HCT116 (cell line): ENCODE measurements around the gene COG1.

Experiments
- ATF3 ChIP-seq: IDR thresholded peaks from 2 replicates; pipeline ENCODE4 v1.6.1; 2012
- CEBPB ChIP-seq: IDR thresholded peaks from 2 replicates; pipeline ENCODE4 v1.6.1; 2012; ENCODE audit warnings: low read depth
- ELF1 ChIP-seq: IDR thresholded peaks from 2 replicates; pipeline ENCODE4 v1.6.1; 2012; ENCODE audit warnings: low read depth, borderline replicate concordance
- EZH2 ChIP-seq: fragments of 200-600 bp; sonication (generic); IDR thresholded peaks from 2 replicates; pipeline ENCODE4 v1.6.1; 2017; ENCODE audit warnings: antibody characterized with exemption, mixed run types
- EZH2phosphoT487 ChIP-seq: fragments of 200-600 bp; IDR thresholded peaks from 2 replicates; pipeline ENCODE4 v1.6.1; 2018; ENCODE audit warnings: antibody characterized with exemption, borderline replicate concordance
- POLR2A ChIP-seq: IDR thresholded peaks from 2 replicates; pipeline ENCODE4 v1.7.0; 2011; ENCODE audit warnings: borderline replicate concordance; ENCODE audit not compliant: insufficient read depth, insufficient read length; ENCODE audit errors: extremely low read depth
- POLR2AphosphoS5 ChIP-seq: IDR thresholded peaks from 2 replicates; pipeline ENCODE4 v1.6.1; 2011; ENCODE audit warnings: mild to moderate bottlenecking, low read depth, low read length, moderate library complexity
- RAD21 ChIP-seq: IDR thresholded peaks from 2 replicates; pipeline ENCODE4 v1.6.1; 2012; ENCODE audit warnings: low read depth, mild to moderate bottlenecking
- SP1 ChIP-seq: IDR thresholded peaks from 2 replicates; pipeline ENCODE4 v1.6.1; 2012; ENCODE audit warnings: low read depth
- TCF7L2 ChIP-seq: IDR thresholded peaks from 2 replicates; pipeline ENCODE4 v1.7.0; 2011; ENCODE audit warnings: borderline replicate concordance, inconsistent platforms; ENCODE audit not compliant: insufficient read depth, insufficient read length; ENCODE audit errors: extremely low read depth
- YY1 ChIP-seq: IDR thresholded peaks from 2 replicates; pipeline ENCODE4 v1.6.1; 2011; ENCODE audit warnings: low read length, low read depth, moderate library complexity, mild to moderate bottlenecking; ENCODE audit not compliant: insufficient replicate concordance; ENCODE audit errors: extremely low read depth
- ZFX ChIP-seq: fragments of 450-650 bp; IDR thresholded peaks from 2 replicates; pipeline ENCODE4 v1.6.1; 2017
- TF ChIP-seq, protein P1 (sequence below), 3 experiments: fragments of 200-600 bp in 1 of 3; sonication (generic) in 1 of 3; IDR thresholded peaks in 2 of 3; conservative IDR thresholded peaks in 1 of 3; 2 replicates each; pipeline ENCODE4 v1.5.1; 2012 to 2017; ENCODE audit warnings: low read depth in 2 of 3, low read length in 2 of 3, antibody characterized with exemption in 1 of 3, borderline replicate concordance in 1 of 3, control low read depth in 1 of 3, mild to moderate bottlenecking in 1 of 3, mixed read lengths in 1 of 3, mixed run types in 1 of 3, moderate library complexity in 1 of 3; ENCODE audit not compliant: insufficient read depth in 1 of 3

- TF ChIP-seq ZFX (no peak), SP1 (no peak), POLR2AphosphoS5 (no peak), POLR2A (no peak), EZH2 (no peak), ATF3 (no peak), TCF7L2 (no peak), CEBPB (no peak), ELF1 (no peak), YY1 (no peak), EZH2phosphoT487 (no peak), RAD21 (no peak)
- TF ChIP-seq, protein P1, sequence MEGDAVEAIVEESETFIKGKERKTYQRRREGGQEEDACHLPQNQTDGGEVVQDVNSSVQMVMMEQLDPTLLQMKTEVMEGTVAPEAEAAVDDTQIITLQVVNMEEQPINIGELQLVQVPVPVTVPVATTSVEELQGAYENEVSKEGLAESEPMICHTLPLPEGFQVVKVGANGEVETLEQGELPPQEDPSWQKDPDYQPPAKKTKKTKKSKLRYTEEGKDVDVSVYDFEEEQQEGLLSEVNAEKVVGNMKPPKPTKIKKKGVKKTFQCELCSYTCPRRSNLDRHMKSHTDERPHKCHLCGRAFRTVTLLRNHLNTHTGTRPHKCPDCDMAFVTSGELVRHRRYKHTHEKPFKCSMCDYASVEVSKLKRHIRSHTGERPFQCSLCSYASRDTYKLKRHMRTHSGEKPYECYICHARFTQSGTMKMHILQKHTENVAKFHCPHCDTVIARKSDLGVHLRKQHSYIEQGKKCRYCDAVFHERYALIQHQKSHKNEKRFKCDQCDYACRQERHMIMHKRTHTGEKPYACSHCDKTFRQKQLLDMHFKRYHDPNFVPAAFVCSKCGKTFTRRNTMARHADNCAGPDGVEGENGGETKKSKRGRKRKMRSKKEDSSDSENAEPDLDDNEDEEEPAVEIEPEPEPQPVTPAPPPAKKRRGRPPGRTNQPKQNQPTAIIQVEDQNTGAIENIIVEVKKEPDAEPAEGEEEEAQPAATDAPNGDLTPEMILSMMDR (IDR thresholded peaks at IDR 0.05 in 2 of 3, conservative IDR thresholded peaks at IDR 0.05 in 1 of 3; ENCODE audit: borderline replicate concordance in 1 of 3, insufficient read depth in 1 of 3, low read depth in 2 of 3, low read length in 2 of 3), result no peak
Measured at GRCh38 chr17:73197161-73197560, 4.3 kb downstream of the COG1 start.
